HepG2 (cell line): ENCODE results near the gene CLPX.

Experiments
- CTCF ChIP-seq: sonication (generic); formaldehyde crosslinking; IDR thresholded peaks from 2 replicates; pipeline ENCODE4 v1.5.0; 2020; ENCODE audit warnings: mild to moderate bottlenecking, missing genetic modification reagents, moderate library complexity
- ETV6 ChIP-seq: sonication (generic); formaldehyde crosslinking; conservative IDR thresholded peaks from 2 replicates; pipeline ENCODE4 v1.4.0; 2020; ENCODE audit warnings: missing genetic modification reagents
- EZH2 ChIP-seq: conservative IDR thresholded peaks from 2 replicates; pipeline ENCODE4 v1.6.1; 2012; ENCODE audit warnings: mild to moderate bottlenecking, low read depth, low read length, moderate library complexity
- GABPA ChIP-seq, 2 experiments: IDR thresholded peaks; 2 replicates each; pipeline ENCODE4 v1.6.1; 2011 to 2016; ENCODE audit warnings: low read depth in 2 of 2, low read length in 1 of 2, missing biosample characterization in 1 of 2, missing genetic modification characterization in 1 of 2
- GATAD2A ChIP-seq: IDR thresholded peaks from 2 replicates; pipeline ENCODE4 v1.6.1; 2016
- MAFK ChIP-seq, 2 experiments: IDR thresholded peaks in 1 of 2; conservative IDR thresholded peaks in 1 of 2; 2 replicates each; pipeline ENCODE4 v1.6.1; 2011; ENCODE audit warnings: improper control_type of control experiment in 2 of 2, low read length in 2 of 2
- MAZ ChIP-seq, 2 experiments: sonication (generic) in 1 of 2; formaldehyde crosslinking in 1 of 2; IDR thresholded peaks; 2 replicates each; pipeline versions ENCODE4 v1.5.0 to v1.6.1; 2012 to 2020; ENCODE audit warnings: low read depth in 2 of 2, mild to moderate bottlenecking in 2 of 2, borderline replicate concordance in 1 of 2, improper control_type of control experiment in 1 of 2, low read length in 1 of 2, missing genetic modification reagents in 1 of 2, moderate library complexity in 1 of 2
- RNF219 ChIP-seq: sonication (generic); formaldehyde crosslinking; IDR thresholded peaks from 2 replicates; pipeline ENCODE4 v1.5.0; 2020; ENCODE audit warnings: mild to moderate bottlenecking, missing genetic modification reagents
- TAF1 ChIP-seq: sonication (generic); formaldehyde crosslinking; IDR thresholded peaks from 2 replicates; pipeline ENCODE4 v1.4.0; 2020; ENCODE audit warnings: missing genetic modification reagents
- XBP1 ChIP-seq: sonication (generic); formaldehyde crosslinking; IDR thresholded peaks from 2 replicates; pipeline ENCODE4 v1.5.0; 2020; ENCODE audit warnings: missing genetic modification reagents
- ZNF430 ChIP-seq: sonication (generic); formaldehyde crosslinking; IDR thresholded peaks from 2 replicates; pipeline ENCODE4 v1.9.0; 2021; ENCODE audit warnings: mild to moderate bottlenecking, missing genetic modification reagents

- TF ChIP-seq ETV6 (CRISPR knock-in tag) (no peak), CTCF (no peak), RNF219 (no peak), ZNF430 (no peak), MAFK (conservative IDR thresholded peaks at IDR 0.05 in 1 of 2, IDR thresholded peaks at IDR 0.05 in 1 of 2; ENCODE audit: low read length in 2 of 2) (no peak), MAZ (IDR thresholded peaks at IDR 0.05; ENCODE audit: borderline replicate concordance, low read depth, low read length) (no peak), MAZ (CRISPR knock-in tag; IDR thresholded peaks at IDR 0.05; ENCODE audit: low read depth) (no peak), EZH2 (no peak), GATAD2A (CRISPR knock-in tag) (no peak), XBP1 (CRISPR knock-in tag) (no peak), TAF1 (CRISPR knock-in tag) (no peak), GABPA (IDR thresholded peaks at IDR 0.05; ENCODE audit: low read depth, low read length) (no peak), GABPA (CRISPR knock-in tag; IDR thresholded peaks at IDR 0.05; ENCODE audit: low read depth) (no peak)
These were observed 84.7 kb downstream of the CLPX start for GRCh38 chr15:65100442-65100841.
